SIG-M5 (cell line): ENCODE measurements around the gene CTBS.
"Not testable (repeated sequence)": the region's sequence is repeated elsewhere in the genome, so short reads cannot be mapped to it uniquely, and the experiment has no call there.

Experiments
- DNase-seq: peaks from one replicate; lab custom pipeline; 2025; lab: John Stamatoyannopoulos, UW

The CTBS gene

GRCh38 chr1:84584126-84584525 lies 9.9 kb upstream of the CTBS start:
- DNase-seq: no peak

DNA sequence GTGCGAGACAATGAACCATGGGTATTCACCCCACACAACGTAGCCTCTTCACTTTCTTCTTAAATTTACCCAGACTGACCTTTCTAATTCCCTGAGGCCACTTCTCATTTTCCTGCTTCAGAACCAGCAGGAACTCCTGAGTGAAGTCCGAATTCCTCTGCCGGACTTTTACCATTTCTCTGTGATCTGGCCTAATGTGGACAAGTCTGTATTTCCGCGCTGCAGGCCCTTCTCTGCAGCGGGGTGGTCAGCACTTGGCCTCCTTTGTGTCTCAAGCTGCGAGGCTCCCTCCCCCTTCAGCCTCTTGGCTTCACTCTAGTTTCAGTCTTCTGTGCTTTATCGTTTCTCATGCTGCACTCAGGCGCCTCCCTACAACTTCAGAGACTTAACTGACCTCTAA lies 9.4 kb upstream of the CTBS start:
- DNase-seq: no peak

GRCh38 chr1:84582802-84583587 lies 8.8 kb upstream of the CTBS start:
- no peak for DNase-seq

DNA sequence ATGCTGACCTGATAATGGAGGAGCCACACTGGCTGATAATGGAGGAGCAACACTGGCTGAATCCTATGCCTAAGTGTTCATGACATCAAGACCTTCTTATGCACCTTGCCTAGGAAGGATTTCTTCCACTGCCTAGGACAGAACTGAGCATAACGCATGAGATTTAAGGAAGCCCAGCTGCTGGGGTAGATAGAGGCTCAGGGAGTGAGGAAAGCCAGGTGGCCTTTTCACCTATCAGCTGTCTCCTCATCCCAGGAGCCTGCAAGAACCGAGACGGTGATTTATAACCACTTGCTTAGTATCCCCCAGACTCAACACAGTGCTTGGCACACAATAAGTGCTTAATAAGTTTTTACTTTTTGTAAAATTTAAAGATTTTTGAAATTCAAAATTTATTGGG lies 7.4 kb upstream of the CTBS start:
- no peak for DNase-seq

GRCh38 chr1:84574936-84575335 lies 696 bp upstream of the CTBS start:
- DNase-seq: no peak

- no peak for DNase-seq
These were observed 716 bp downstream of the CTBS start for GRCh38 chr1:84573481-84573966.

DNA sequence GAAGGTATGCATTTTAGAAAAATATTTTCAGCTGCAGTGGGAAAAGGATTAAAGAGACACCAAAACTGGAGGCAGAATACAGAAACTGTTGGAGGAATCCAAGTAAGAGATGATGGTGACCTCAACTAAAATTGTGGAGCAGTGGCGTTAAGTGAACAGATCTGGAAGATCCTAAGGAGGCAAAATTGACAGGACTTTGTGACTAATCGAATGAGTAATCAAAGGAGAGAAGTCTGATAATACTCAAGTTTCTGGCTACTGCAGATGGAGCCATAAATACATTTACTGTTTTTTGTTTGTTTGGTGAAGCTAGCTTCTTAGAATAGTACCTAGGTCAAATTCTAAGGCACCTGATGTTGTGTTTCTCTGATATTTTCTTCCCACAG lies 3.1 kb downstream of the CTBS start:
- DNase-seq: no peak

DNA sequence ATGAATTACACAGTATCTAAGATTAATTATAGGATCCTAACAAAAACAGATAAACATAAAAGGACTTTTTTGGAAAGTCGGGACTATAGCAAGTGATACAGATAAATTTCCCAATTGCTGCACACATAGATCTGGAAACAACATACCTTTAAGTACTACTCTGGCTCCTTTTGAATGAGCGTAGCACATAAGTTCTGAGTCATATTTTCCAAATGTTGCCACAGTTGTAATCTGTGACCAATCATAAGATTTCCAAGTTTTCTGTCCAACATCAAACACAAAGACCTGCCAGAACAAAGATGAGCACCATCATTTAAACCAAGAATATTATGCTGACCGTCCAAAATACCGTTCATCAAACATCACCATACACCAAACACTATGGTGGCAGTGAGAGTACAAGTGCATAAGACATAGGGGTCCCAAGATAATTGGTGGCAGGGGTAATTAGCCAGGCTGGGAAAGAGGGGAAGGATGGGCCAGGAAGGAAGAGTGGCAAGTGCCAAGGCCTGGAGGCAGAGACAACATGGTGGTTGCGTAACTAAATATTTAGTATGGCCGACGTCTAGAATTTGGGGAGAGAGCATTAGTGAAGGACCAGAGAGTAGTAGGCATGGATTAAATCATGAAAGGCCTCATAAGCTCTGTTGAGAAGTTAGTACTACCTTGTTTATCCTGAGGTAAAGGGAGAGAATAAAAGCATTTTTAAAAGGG lies 3.6 kb downstream of the CTBS start:
- no peak for DNase-seq

GRCh38 chr1:84569216-84569615 lies 5.0 kb downstream of the CTBS start:
- DNase-seq: no peak

DNA sequence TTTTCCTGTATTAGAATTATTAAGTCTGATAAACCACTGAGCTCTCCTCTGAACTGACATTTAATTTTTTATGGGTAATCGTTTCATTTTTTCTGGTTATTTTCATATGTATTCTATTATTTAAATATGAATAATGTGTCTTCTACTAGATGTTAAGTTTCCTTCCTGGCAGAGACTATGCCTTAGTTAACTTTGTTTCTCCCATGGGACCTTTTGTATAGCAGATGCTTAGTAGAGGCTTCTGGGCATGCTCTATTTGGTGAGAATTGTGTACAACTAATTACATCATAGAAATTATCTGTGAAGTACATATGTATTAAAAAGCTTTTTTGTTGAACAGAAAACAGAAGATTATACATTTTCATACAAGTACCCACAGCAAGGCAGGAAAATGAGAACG lies 23.4 kb downstream of the CTBS start:
- no peak for DNase-seq

- DNase-seq: no peak
These were observed 32.6 kb downstream of the CTBS start for GRCh38 chr1:84541679-84542078.

- no peak for DNase-seq
These were observed 33.5 kb downstream of the CTBS start for GRCh38 chr1:84540759-84541158.

- no peak for DNase-seq
These were observed 34.3 kb downstream of the CTBS start for GRCh38 chr1:84539972-84540371.

DNA sequence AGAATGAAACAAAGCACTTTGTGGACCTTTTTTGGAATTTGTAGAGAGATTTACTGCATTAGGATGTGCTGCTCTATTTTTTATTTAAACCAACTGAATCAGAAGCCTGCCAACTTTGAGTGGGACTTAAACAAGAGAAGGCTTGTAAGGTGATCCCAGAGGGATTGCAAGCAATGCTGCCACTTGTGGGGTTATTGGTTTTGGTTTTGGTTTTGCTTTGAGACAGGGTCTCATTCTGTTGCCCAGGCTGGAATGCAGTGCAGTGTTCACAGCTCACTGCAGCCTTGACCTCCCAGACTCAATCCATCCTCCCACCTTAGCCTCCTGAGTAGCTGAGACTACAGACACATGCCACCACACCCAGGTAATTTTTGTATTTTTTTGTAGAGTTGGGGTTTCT lies 35.6 kb downstream of the CTBS start:
- DNase-seq: no peak

- DNase-seq: no peak
These were observed 48.5 kb downstream of the CTBS start for GRCh38 chr1:84525779-84526178.

DNA sequence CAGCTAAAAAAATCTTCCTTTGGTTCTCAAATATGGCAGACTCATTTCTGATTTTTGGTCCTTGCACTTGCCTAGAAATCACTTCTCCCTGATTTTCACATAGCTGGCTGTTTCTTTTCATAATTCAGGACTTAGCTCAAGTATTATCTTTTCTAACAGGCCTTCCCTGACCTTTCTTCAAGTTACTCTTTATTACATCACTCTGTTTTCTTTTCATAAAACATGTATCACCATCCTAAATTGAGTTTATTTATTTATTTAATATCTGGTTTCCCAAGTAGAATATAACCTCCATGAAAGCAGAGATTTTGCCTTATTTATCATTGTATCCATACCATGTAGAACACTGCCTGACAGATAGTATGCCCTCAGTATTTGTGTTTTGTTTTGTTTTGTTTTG lies 49.6 kb downstream of the CTBS start:
- no peak for DNase-seq

DNA sequence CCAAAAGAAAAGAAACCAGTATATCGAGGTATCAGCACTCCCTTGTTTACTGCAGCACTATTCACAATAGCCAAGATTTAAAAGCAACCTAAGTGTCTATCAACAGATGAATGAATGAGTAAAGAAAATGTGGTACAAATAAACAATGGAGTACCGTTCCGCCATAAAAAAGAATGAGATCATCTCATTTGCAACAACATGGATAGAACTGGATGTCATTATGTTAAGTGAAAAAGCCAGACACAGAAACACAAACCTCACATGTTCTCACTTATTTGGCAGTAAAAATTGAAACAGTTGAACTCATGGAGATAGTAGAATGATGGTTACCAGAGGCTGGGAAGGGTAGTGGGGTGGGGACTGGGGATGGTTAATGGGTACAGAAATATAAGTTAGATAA lies 63.6 kb downstream of the CTBS start:
- no peak for DNase-seq

DNA sequence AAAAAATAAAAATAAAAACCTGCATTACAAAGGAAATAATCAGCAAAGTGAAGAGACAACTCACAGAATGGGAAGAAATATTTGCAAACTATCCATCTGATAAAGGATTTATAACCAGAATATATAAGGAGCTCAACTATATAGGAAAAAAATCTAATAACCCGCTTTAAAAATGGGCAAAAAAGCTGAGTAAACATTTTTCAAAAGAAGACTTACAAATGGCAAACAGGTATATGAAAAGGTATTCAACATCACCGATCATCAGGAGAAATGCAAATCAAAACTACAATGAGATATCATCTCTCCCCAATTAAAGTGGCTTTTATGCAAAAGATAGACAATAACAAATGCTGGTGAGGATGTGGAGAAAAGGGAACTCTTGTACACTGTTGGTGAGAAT lies 64.1 kb downstream of the CTBS start:
- no peak for DNase-seq

- DNase-seq: no peak
These were observed 65.2 kb downstream of the CTBS start for GRCh38 chr1:84509029-84509428.

DNA sequence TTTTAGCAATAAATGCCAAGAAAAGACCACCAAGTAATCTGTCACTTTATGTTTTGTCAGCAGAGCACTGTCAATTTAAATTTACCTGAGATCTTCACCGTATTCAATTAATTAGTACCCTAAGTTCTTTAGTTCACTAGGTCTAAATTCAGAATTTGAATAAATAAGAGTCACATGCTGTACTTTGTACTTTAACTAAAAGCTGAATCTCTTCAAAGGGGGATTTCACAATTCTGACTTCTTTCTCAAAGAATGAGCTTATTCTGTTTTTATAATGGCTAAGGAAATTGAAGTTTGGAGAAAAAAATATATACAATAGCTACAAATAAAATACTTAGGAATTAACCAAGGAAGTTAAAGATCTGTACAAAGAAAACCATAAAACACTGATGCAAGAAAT lies 65.7 kb downstream of the CTBS start:
- no peak for DNase-seq

GRCh38 chr1:84507887-84508286 lies 66.4 kb downstream of the CTBS start:
- not testable (repeated sequence) for DNase-seq

DNA sequence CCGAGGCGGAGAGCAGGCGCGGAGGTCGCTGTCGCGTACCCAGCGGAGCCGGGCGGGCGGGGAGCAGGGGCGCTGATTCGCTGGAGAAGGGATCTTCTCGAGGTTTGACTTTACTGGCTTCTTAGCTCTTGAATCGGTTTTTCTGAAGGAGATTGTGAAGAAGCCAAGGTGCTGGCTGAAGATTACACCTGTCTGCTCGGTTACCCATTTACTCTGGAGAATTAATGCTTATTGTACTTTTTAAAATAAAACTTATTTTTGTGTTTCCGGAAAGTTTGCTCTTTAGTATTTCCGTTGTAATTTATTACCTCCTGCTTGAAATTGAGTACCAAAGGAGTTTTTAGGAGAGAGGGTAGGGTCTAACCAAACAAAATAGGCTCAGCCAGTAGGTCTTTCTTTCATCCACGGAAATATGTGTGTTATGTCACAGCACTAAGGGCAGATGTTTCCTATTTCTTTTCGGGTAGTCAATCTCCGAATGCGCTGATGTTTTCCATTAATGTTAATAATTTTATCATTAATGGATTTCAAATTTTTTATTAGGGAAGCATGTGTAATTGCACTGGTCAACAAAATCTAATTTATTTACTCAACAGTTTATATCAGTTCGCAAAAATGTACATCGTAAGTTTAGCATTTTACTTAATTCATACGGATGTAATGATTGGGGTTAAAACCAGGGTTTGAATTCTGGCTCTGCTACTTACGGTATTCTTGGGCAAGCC lies 67.3 kb downstream of the CTBS start:
- no peak for DNase-seq
